Activated gamma-delta T cell (primary cell): Measurements from ENCODE around the gene TMEM11.

Experiments used
- DNase-seq: peaks from one replicate; lab custom pipeline; 2025; lab: John Stamatoyannopoulos, UW

Gene TMEM11

DNA sequence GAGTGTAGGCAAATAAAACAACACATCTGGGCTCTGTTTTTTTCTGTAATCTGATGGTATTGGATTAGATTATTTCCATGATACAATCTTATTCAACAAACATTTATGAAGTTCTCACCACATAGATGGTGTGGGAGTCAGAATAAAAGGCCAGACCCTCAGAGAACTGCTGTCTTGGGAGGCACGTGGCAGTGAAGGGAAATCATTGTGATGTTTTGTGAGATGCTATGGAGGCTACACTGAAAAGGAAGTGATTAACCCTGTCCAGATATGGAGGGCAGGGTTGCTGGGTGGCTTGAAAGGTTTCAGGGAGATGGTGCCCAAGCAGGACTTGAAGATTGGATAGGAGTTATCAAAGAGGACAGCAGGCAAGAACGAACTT is 51.6 kb downstream of the TMEM11 start:
- DNase-seq = no peak

DNA sequence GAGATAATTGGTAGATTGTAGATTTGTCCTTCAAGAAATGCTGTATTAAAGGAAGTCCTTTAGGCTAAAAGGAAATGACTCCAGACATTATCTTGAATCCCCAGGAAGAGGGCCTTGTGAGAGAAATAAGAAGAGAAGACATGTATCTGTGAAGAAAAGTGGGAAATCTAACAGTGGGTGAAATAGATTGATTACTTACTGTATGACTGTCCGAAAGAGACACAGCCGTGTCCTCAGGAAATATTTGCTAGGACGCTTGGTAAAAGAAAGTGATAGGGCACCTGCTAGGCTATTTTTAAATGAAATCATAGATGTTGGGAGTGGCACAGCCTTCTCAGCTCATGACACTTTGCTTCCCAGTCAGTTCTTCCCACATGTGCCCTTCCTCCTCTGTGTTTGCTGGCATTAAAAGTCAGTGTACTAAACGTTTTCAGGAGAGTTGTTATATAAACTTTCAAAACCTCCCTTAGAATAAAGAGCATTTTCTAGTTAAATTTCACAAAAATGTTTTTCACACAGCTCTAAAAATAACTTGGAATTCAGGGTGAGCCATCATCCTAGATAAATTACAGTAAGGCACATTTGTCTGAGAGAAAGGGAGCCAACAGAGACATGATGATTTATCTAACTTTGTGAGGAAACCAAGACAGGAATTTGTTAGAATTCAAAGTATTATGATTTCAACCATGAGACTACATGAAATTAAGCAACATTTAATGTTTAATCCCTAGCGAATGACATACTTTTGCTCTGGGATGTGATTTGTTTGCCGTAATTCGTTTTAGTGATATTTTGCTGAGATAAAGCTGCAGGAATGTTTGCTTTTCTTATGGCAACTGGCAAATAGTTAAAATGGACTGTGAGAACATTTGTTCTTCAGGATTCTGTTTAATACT is 52.2 kb downstream of the TMEM11 start:
- DNase-seq = no peak

DNA sequence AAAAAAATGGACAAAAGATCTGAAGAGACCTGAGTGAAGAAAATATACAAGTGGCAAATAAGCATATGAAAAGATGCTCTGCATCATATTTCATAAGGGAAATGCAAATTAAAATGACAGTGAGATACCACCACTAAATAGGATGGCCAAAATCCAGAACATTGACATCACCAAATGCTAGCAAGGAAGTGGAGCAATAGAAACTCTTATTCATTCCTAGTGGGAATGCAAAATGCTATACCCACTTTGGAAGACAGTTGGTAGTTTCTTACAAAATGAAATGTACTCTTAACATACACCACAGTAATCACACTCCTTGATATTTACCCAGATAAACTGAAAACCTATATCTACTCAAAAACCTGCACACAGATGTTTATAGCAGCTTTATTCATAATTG is 53.6 kb downstream of the TMEM11 start:
- no peak for DNase-seq

DNA sequence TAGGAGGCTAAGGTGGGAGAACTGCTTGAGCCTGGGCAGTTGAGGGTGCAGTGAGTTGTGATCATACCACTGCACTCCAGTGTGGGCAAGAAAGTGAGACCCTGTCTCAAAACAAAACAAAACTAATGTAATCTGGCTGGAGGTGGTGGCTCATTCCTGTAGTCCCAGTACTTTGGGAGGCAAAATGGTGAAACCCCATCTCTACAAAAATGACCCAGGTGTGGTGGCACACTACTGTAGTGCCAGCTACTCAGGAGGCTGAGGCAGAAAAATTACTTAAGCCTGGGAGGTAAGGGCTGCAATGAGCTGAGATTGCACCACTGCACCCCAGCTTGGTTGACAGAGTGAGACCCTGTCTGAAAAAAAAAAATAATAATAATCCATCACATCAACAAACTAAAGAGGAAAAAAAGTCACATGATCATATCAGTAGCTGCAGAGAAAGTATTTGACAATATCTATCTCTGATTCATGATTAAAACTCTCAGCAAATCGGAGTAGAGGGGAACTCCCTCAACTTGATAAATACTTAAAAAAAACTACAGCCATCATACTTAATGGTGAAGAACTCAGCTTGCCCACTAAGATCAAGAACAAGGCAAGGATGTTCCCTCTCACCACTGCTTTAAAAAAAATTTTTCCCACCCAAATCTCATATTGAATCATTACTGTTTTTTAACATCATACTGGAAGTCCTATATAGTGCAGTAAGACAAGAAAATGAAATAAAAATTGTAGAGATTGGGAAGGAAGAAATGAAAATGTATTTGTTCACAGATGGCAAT is 56.2 kb downstream of the TMEM11 start:
- DNase-seq = no peak

DNA sequence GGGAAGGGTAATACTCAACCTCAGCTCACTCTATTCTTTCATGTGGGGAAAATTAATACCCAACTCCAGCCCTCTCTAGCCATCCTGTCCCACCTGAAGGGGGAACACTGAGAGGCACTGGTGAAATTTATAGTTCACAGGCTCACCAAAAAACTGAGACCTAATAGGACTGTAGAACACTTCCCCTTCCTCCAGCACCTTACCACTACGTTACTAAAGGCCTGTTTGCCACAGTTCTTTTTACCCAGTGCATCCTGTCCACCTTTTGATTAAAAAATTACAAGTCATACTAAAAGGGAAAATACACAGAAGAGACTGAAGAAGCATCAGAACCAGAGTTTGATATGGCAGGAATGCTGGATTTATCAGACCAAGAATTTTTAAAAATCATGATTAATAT is 61.2 kb downstream of the TMEM11 start:
- DNase-seq = no peak

DNA sequence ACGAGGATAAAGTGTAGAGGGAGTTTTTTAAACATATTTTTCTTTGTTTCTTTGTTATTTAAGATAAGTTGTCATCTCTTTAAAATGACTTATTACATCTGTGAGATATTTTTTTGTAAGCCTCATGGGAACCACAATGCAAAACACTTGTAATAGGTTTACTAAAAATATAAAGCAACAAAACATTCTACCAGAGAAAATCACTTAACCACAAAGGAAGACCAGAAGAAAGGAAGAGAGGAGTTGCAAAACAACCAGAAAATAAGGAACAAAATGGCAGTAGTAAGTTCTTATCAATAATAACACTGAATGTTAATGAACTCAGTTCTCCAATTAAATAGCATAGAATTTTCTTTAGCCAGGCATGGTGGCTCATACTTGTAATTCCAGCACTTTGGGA is 64.3 kb downstream of the TMEM11 start:
- DNase-seq = no peak
